ENCODE results near the gene NTM.

Gene NTM

DNA sequence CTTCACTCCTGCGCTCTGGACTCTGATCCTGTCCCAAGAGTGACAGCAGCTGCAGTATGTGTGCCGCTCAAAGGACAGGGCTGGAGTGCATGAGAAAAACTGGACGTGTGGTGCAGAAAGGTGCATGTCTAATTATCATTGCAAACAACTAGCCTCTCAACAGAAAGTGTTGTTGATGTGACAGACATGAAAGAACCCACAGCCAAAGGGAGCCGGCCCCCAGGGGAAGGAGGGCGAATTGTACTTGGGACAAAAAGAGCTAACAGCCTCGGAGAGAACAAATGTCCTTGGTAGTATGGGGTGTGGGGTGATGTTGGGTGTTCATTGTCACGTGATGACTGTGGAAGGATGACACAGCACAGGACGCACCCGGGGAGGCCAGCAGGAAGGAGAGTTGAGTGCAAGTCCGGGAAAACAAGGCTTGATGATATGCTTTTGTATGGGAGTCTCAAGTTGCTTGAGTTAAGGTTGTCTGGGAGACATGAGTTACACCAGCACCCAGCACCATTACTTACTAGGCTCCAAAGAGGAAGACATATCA is 325.5 kb downstream of the NTM start:
- H3K18ac ChIP-seq (ENCODE audit: low read length) = no peak overlapping the region
- H3K14ac ChIP-seq (ENCODE audit: low read length) = no peak overlapping the region
- no peak overlapping the region for H3K23ac ChIP-seq (ENCODE audit: low read depth, low read length, poor library complexity)
- no peak overlapping the region for H2BK15ac ChIP-seq (ENCODE audit: low read length)
- H3K4ac ChIP-seq (ENCODE audit: low read length) = no peak overlapping the region
- H2AFZ ChIP-seq (ENCODE audit: low read length) = no peak overlapping the region
- no peak overlapping the region for H3K27ac ChIP-seq (replicated peaks; ENCODE audit: low read length)
- no peaks in the 10 kb centered on the region for H3K36me3 ChIP-seq (replicated peaks in 1 of 2; ENCODE audit: control insufficient read depth in 2 of 2, insufficient read depth in 2 of 2, low read length in 2 of 2)
- no peak for DNase-seq (ENCODE audit: low spot score)
- H3K4me2 ChIP-seq (ENCODE audit: insufficient read depth, low read length, poor library complexity, severe bottlenecking) = no peak overlapping the region
- H3K79me1 ChIP-seq (ENCODE audit: low read depth, low read length) = no peaks in the 10 kb centered on the region
- no peaks in the 10 kb centered on the region for H3K9me3 ChIP-seq (replicated peaks in 1 of 2; ENCODE audit: control insufficient read depth in 2 of 2, insufficient read depth in 1 of 2, low read depth in 1 of 2, low read length in 2 of 2)
- H3K27me3 ChIP-seq (ENCODE audit: control insufficient read depth in 3 of 3, insufficient read depth in 3 of 3, low read depth in 1 of 3, low read length in 3 of 3) = peaks cover 0 to 13% (median 11%) of the 10 kb centered on the region in 3 experiments
- no peak overlapping the region for H2BK5ac ChIP-seq (ENCODE audit: low read length)
- H2AK5ac ChIP-seq (ENCODE audit: low read depth, low read length) = no peak overlapping the region
- H4K8ac ChIP-seq (ENCODE audit: low read depth, low read length) = no peak overlapping the region
- no peak overlapping the region for H2BK120ac ChIP-seq (ENCODE audit: low read depth, low read length)
- H2BK12ac ChIP-seq (ENCODE audit: low read length) = no peak overlapping the region
- peaks cover 0 to 6% of the 10 kb centered on the region in 2 donors for H3K4me1 ChIP-seq (ENCODE audit: control insufficient read depth in 2 of 2, insufficient read depth in 1 of 2, low read depth in 1 of 2, low read length in 2 of 2)
- H3K9ac ChIP-seq (ENCODE audit: low read depth, low read length, poor library complexity) = no peak overlapping the region
- H4K91ac ChIP-seq (ENCODE audit: low read depth, low read length, poor library complexity) = no peak overlapping the region
- no peak overlapping the region for H3K4me3 ChIP-seq (ENCODE audit: low read length in 2 of 2)
- no CpG with 5 or more reads among the region's 10 CpGs for WGBS, 2 donors (ENCODE audit: extremely low coverage in 2 of 2, insufficient read length in 2 of 2, insufficient replicate concordance in 1 of 2)

DNA sequence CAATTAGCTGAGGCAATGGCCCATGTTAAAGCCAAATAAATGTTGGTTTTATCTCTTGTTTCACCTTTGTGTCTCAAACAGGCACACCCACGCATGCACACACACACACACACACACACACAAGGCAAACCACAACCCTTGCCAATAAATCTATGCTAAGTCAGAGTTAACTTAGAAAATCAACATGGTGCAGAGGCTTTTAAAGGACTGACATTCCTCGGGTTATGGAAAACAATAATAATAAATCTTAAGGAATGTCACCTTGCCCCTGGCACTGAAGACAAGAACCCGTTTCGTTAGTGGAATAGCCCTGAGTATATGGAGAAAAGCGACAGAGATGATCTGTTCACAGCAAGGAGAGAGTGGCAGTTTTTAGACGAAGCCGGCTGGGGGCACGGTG is 326.3 kb downstream of the NTM start:
- no peak overlapping the region for H4K91ac ChIP-seq (ENCODE audit: low read depth, low read length, poor library complexity)
- H3K36me3 ChIP-seq (replicated peaks in 1 of 2; ENCODE audit: control insufficient read depth in 2 of 2, insufficient read depth in 2 of 2, low read length in 2 of 2) = no peaks in the 10 kb centered on the region
- H2AFZ ChIP-seq (ENCODE audit: low read length) = no peak overlapping the region
- H2BK5ac ChIP-seq (ENCODE audit: low read length) = no peak overlapping the region
- no peak overlapping the region for H2BK15ac ChIP-seq (ENCODE audit: low read length)
- H3K18ac ChIP-seq (ENCODE audit: low read length) = no peak overlapping the region
- H2BK12ac ChIP-seq (ENCODE audit: low read length) = no peak overlapping the region
- no peak for DNase-seq (ENCODE audit: low spot score)
- no peak overlapping the region for H3K4me3 ChIP-seq (ENCODE audit: low read length in 2 of 2)
- no peak overlapping the region for H3K4me2 ChIP-seq (ENCODE audit: insufficient read depth, low read length, poor library complexity, severe bottlenecking)
- H4K8ac ChIP-seq (ENCODE audit: low read depth, low read length) = no peak overlapping the region
- peaks cover 0 to 13% (median 11%) of the 10 kb centered on the region in 3 experiments for H3K27me3 ChIP-seq (ENCODE audit: control insufficient read depth in 3 of 3, insufficient read depth in 3 of 3, low read depth in 1 of 3, low read length in 3 of 3)
- no CpG with 5 or more reads among the region's 8 CpGs for WGBS, 2 donors (ENCODE audit: extremely low coverage in 2 of 2, insufficient read length in 2 of 2, insufficient replicate concordance in 1 of 2)
- H3K23ac ChIP-seq (ENCODE audit: low read depth, low read length, poor library complexity) = no peak overlapping the region
- no peak overlapping the region for H2BK120ac ChIP-seq (ENCODE audit: low read depth, low read length)
- no peak overlapping the region for H3K4ac ChIP-seq (ENCODE audit: low read length)
- no peaks in the 10 kb centered on the region for H3K79me1 ChIP-seq (ENCODE audit: low read depth, low read length)
- no peak overlapping the region for H2AK5ac ChIP-seq (ENCODE audit: low read depth, low read length)
- peaks cover 0 to 6% of the 10 kb centered on the region in 2 donors for H3K4me1 ChIP-seq (ENCODE audit: control insufficient read depth in 2 of 2, insufficient read depth in 1 of 2, low read depth in 1 of 2, low read length in 2 of 2)
- H3K27ac ChIP-seq (replicated peaks; ENCODE audit: low read length) = no peak overlapping the region
- no peak overlapping the region for H3K14ac ChIP-seq (ENCODE audit: low read length)
- no peak overlapping the region for H3K9ac ChIP-seq (ENCODE audit: low read depth, low read length, poor library complexity)
- no peaks in the 10 kb centered on the region for H3K9me3 ChIP-seq (replicated peaks in 1 of 2; ENCODE audit: control insufficient read depth in 2 of 2, insufficient read depth in 1 of 2, low read depth in 1 of 2, low read length in 2 of 2)

DNA sequence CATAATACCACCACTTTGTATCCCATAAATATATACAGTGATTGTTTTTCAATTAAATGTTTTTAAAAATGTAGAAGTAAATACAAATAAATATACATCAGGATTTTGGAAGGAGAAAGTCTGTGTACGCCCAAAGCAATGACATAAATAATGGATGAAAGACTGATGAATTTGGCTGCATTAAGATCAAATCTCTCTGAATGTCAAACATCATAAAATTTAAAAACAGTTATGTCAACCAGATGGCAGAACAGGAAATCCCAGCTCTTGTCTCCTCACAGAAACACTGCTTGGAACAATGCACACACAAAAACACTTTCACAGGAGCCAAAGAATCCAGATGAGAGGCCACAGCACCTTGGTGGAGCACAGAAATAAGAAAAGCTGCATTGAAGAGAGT is 332.9 kb downstream of the NTM start:
- no peak overlapping the region for H3K27ac ChIP-seq (replicated peaks; ENCODE audit: low read length)
- no peak overlapping the region for H2BK12ac ChIP-seq (ENCODE audit: low read length)
- peaks cover 0 to 8% of the 10 kb centered on the region in 2 donors for H3K9me3 ChIP-seq (replicated peaks in 1 of 2; ENCODE audit: control insufficient read depth in 2 of 2, insufficient read depth in 1 of 2, low read depth in 1 of 2, low read length in 2 of 2)
- no peak overlapping the region for H3K23ac ChIP-seq (ENCODE audit: low read depth, low read length, poor library complexity)
- no peaks in the 10 kb centered on the region for H3K4me1 ChIP-seq (ENCODE audit: control insufficient read depth in 2 of 2, insufficient read depth in 1 of 2, low read depth in 1 of 2, low read length in 2 of 2)
- no peak overlapping the region for H2BK120ac ChIP-seq (ENCODE audit: low read depth, low read length)
- DNase-seq (ENCODE audit: low spot score) = no peak
- no peak overlapping the region for H3K18ac ChIP-seq (ENCODE audit: low read length)
- H3K4me3 ChIP-seq (ENCODE audit: low read length in 2 of 2) = peak overlapping the region in 1 of 2 donors; percentile 25
- H3K9ac ChIP-seq (ENCODE audit: low read depth, low read length, poor library complexity) = no peak overlapping the region
- no peak overlapping the region for H3K4me2 ChIP-seq (ENCODE audit: insufficient read depth, low read length, poor library complexity, severe bottlenecking)
- H2BK15ac ChIP-seq (ENCODE audit: low read length) = no peak overlapping the region
- no CpG with 5 or more reads among the region's 1 CpG for WGBS, 2 donors (ENCODE audit: extremely low coverage in 2 of 2, insufficient read length in 2 of 2, insufficient replicate concordance in 1 of 2)
- no peak overlapping the region for H4K8ac ChIP-seq (ENCODE audit: low read depth, low read length)
- H4K91ac ChIP-seq (ENCODE audit: low read depth, low read length, poor library complexity) = no peak overlapping the region
- no peaks in the 10 kb centered on the region for H3K27me3 ChIP-seq (ENCODE audit: control insufficient read depth in 3 of 3, insufficient read depth in 3 of 3, low read depth in 1 of 3, low read length in 3 of 3)
- H3K79me1 ChIP-seq (ENCODE audit: low read depth, low read length) = no peaks in the 10 kb centered on the region
- peaks cover 0 to 2% of the 10 kb centered on the region in 2 donors for H3K36me3 ChIP-seq (replicated peaks in 1 of 2; ENCODE audit: control insufficient read depth in 2 of 2, insufficient read depth in 2 of 2, low read length in 2 of 2)
- H3K4ac ChIP-seq (ENCODE audit: low read length) = no peak overlapping the region
- H2AFZ ChIP-seq (ENCODE audit: low read length) = no peak overlapping the region
- H3K14ac ChIP-seq (ENCODE audit: low read length) = no peak overlapping the region
- no peak overlapping the region for H2BK5ac ChIP-seq (ENCODE audit: low read length)
- no peak overlapping the region for H2AK5ac ChIP-seq (ENCODE audit: low read depth, low read length)

DNA sequence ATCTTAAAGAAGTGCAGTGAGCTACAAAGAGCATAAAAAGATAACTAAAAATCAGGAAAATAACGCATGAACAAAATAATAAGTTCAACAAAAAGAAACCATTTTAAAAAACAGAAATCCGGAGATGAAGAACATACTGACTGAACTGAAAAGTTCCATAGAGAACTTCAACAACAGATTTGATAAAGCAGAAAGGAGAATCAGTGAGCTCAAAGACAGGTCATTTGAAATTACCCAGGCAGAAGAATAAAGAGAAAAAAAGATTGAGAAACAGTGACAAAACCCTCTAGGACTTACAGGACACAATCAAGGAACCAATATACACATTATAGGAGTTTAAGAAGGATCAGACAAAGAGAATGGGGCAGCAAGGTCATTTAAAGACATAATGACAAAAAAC is 334.3 kb downstream of the NTM start:
- H3K27ac ChIP-seq (replicated peaks; ENCODE audit: low read length) = no peak overlapping the region
- H3K9me3 ChIP-seq (replicated peaks in 1 of 2; ENCODE audit: control insufficient read depth in 2 of 2, insufficient read depth in 1 of 2, low read depth in 1 of 2, low read length in 2 of 2) = peaks cover 0 to 8% of the 10 kb centered on the region in 2 donors
- no peak overlapping the region for H3K4ac ChIP-seq (ENCODE audit: low read length)
- H3K14ac ChIP-seq (ENCODE audit: low read length) = no peak overlapping the region
- H4K91ac ChIP-seq (ENCODE audit: low read depth, low read length, poor library complexity) = no peak overlapping the region
- H3K9ac ChIP-seq (ENCODE audit: low read depth, low read length, poor library complexity) = no peak overlapping the region
- H3K27me3 ChIP-seq (ENCODE audit: control insufficient read depth in 3 of 3, insufficient read depth in 3 of 3, low read depth in 1 of 3, low read length in 3 of 3) = no peaks in the 10 kb centered on the region
- H2AFZ ChIP-seq (ENCODE audit: low read length) = no peak overlapping the region
- no peaks in the 10 kb centered on the region for H3K4me1 ChIP-seq (ENCODE audit: control insufficient read depth in 2 of 2, insufficient read depth in 1 of 2, low read depth in 1 of 2, low read length in 2 of 2)
- H3K4me3 ChIP-seq (ENCODE audit: low read length in 2 of 2) = no peak overlapping the region
- H2BK120ac ChIP-seq (ENCODE audit: low read depth, low read length) = no peak overlapping the region
- no peak overlapping the region for H3K4me2 ChIP-seq (ENCODE audit: insufficient read depth, low read length, poor library complexity, severe bottlenecking)
- no peaks in the 10 kb centered on the region for H3K79me1 ChIP-seq (ENCODE audit: low read depth, low read length)
- no peak for DNase-seq (ENCODE audit: low spot score)
- H3K36me3 ChIP-seq (replicated peaks in 1 of 2; ENCODE audit: control insufficient read depth in 2 of 2, insufficient read depth in 2 of 2, low read length in 2 of 2) = peaks cover 0 to 2% of the 10 kb centered on the region in 2 donors
- H2AK5ac ChIP-seq (ENCODE audit: low read depth, low read length) = no peak overlapping the region
- H2BK5ac ChIP-seq (ENCODE audit: low read length) = no peak overlapping the region
- WGBS, 2 donors (ENCODE audit: extremely low coverage in 2 of 2, insufficient read length in 2 of 2, insufficient replicate concordance in 1 of 2) = no CpG with 5 or more reads among the region's 2 CpGs
- no peak overlapping the region for H3K18ac ChIP-seq (ENCODE audit: low read length)
- H2BK15ac ChIP-seq (ENCODE audit: low read length) = no peak overlapping the region
- no peak overlapping the region for H3K23ac ChIP-seq (ENCODE audit: low read depth, low read length, poor library complexity)
- H2BK12ac ChIP-seq (ENCODE audit: low read length) = no peak overlapping the region
- H4K8ac ChIP-seq (ENCODE audit: low read depth, low read length) = no peak overlapping the region

Measured in neuronal stem cell (in vitro differentiated cells).